KMS-11 (cell line): ENCODE data around the gene MTMR2.
"Not testable (repeated sequence)": the region's sequence is repeated elsewhere in the genome, so short reads cannot be mapped to it uniquely, and the experiment has no call there.

Experiments used
- H2AFZ ChIP-seq: fragments of 200-600 bp; sonication (generic); 2 replicates; pipeline ENCODE4 v1.6.1; 2016; ENCODE audit warnings: antibody characterized with exemption, mixed run types, low read depth
- H3K27ac ChIP-seq: fragments of 200-600 bp; sonication (generic); 2 replicates; pipeline ENCODE4 v1.6.1; 2016; ENCODE audit warnings: mild to moderate bottlenecking, mixed run types
- H3K27me3 ChIP-seq: fragments of 200-600 bp; sonication (generic); 2 replicates; pipeline ENCODE4 v1.6.1; 2017; ENCODE audit warnings: mild to moderate bottlenecking, low read depth, mixed run types, moderate library complexity; ENCODE audit not compliant: insufficient read depth
- H3K36me3 ChIP-seq: fragments of 200-600 bp; sonication (generic); 2 replicates; pipeline ENCODE4 v1.6.1; 2017; ENCODE audit warnings: mild to moderate bottlenecking, mixed run types; ENCODE audit not compliant: insufficient read depth
- H3K4me1 ChIP-seq: fragments of 200-600 bp; sonication (generic); 2 replicates; pipeline ENCODE4 v1.6.1; 2016; ENCODE audit warnings: mild to moderate bottlenecking, low read depth, mixed run types; ENCODE audit not compliant: poor library complexity, severe bottlenecking
- H3K4me2 ChIP-seq: fragments of 200-600 bp; sonication (generic); 2 replicates; pipeline ENCODE4 v1.7.0; 2016; ENCODE audit warnings: mild to moderate bottlenecking, mixed run types
- H3K4me3 ChIP-seq: fragments of 200-600 bp; sonication (generic); IDR thresholded peaks from 2 replicates; pipeline ENCODE4 v1.6.1; 2017; ENCODE audit warnings: low read depth, low read length, mixed read lengths; ENCODE audit not compliant: insufficient read depth
- H3K79me2 ChIP-seq: fragments of 200-600 bp; sonication (generic); 2 replicates; pipeline ENCODE4 v1.6.1; 2016; ENCODE audit warnings: low read depth, mixed run types; ENCODE audit not compliant: insufficient read depth
- H3K9ac ChIP-seq: fragments of 200-600 bp; sonication (generic); 2 replicates; pipeline ENCODE4 v1.6.1; 2016; ENCODE audit warnings: mild to moderate bottlenecking, mixed run types
- H4K20me1 ChIP-seq: fragments of 200-600 bp; sonication (generic); 2 replicates; pipeline ENCODE4 v1.6.1; 2016; ENCODE audit warnings: mild to moderate bottlenecking, mixed run types; ENCODE audit not compliant: insufficient read depth
- CTCF ChIP-seq: fragments of 200-600 bp; sonication (generic); conservative IDR thresholded peaks from 2 replicates; pipeline ENCODE4 v1.6.1; 2017; ENCODE audit warnings: low read depth, mild to moderate bottlenecking, antibody characterized with exemption, low read length, moderate library complexity, mixed read lengths

MTMR2 gene

GRCh38 chr11:95821640-95822039 lies 102.3 kb downstream of the MTMR2 start:
- no peaks in the 10 kb centered on the region for H3K36me3 ChIP-seq
- no peak overlapping the region for H3K4me2 ChIP-seq
- no peaks in the 10 kb centered on the region for H3K4me1 ChIP-seq
- H4K20me1 ChIP-seq, result no peaks in the 10 kb centered on the region
- no peaks in the 10 kb centered on the region for H3K79me2 ChIP-seq
- no peak overlapping the region for H3K9ac ChIP-seq
- H2AFZ ChIP-seq, result no peak overlapping the region
- H3K27me3 ChIP-seq, result no peaks in the 10 kb centered on the region
- H3K27ac ChIP-seq, result no peak overlapping the region
- H3K4me3 ChIP-seq, result no peak overlapping the region
- no peak for TF ChIP-seq CTCF

- Histone ChIP-seq H3K4me2 (no peak overlapping the region), H3K4me1 (no peaks in the 10 kb centered on the region), H3K27ac (no peak overlapping the region), H3K4me3 (no peak overlapping the region), H4K20me1 (no peaks in the 10 kb centered on the region), H3K9ac (no peak overlapping the region), H3K79me2 (no peaks in the 10 kb centered on the region), H2AFZ (no peak overlapping the region), H3K36me3 (no peaks in the 10 kb centered on the region), H3K27me3 (no peaks in the 10 kb centered on the region)
- no peak for TF ChIP-seq CTCF
Observed at GRCh38 chr11:95816037-95816436, 107.9 kb downstream of the MTMR2 start.

DNA sequence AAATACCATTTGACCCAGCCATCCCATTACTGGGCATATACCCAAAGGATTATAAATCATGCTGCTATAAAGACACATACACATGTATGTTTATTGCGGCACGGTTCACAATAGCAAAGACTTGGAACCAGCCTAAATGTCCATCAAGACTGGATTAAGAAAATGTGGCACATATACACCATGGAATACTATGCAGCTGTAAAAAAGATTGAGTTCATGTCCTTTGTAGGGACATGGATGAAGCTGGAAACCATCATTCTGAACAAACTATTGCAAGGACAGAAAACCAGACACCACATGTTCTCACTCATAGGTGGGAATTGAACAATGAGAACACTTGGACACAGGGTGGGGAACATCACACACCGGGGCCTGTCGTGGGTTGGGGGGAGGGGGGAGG lies 112.9 kb downstream of the MTMR2 start:
- H3K4me2 ChIP-seq, H4K20me1 ChIP-seq, H3K79me2 ChIP-seq, H3K4me1 ChIP-seq, H3K36me3 ChIP-seq, H3K4me3 ChIP-seq, H3K27ac ChIP-seq, H3K27me3 ChIP-seq, H2AFZ ChIP-seq, H3K9ac ChIP-seq: not testable (repeated sequence)

DNA sequence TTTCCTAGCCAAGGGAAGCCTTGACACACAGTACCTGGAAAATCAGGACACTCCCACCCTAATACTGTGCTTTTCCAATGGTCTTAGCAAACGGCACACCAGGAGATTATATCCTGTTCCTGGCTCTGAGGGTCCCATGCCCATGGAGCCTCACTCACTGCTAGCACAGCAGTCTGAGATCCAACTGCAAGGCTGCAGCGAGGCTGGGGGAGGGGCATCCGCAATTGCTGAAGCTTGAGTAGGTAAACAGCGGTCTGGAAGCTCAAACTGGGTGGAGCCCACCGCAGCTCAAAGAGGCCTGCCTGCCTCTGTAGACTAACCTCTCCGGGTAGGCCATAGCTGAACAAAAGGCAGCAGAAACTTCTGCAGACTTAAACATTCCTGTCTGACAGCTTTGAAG lies 117.4 kb downstream of the MTMR2 start:
- not testable (repeated sequence) for H3K4me3 ChIP-seq, H3K27ac ChIP-seq, H3K4me1 ChIP-seq, H4K20me1 ChIP-seq, H3K27me3 ChIP-seq, H3K4me2 ChIP-seq, H3K36me3 ChIP-seq, H3K79me2 ChIP-seq, H2AFZ ChIP-seq, H3K9ac ChIP-seq

DNA sequence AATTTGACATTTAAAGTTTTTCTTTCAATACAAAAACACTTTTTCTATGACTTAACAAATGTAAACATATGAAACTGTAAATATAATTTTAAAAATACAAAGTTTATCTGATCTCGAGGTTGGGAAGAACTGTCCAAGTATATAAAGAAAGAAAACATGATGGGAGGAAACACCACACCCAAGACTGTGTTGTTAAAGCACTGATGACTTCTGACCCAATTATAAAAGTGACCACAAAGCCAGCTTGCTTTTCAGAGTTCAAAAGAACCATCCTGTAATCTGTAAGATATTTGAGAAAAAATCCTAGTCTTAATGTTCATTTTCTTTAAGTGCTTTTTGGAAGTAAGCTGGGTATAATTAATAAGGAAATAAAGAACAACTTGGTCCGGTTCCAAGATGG lies 118.0 kb downstream of the MTMR2 start:
- no peaks in the 10 kb centered on the region for H3K4me1 ChIP-seq
- H3K79me2 ChIP-seq, result no peaks in the 10 kb centered on the region
- TF ChIP-seq CTCF, result no peak
- H3K36me3 ChIP-seq, result no peaks in the 10 kb centered on the region
- H2AFZ ChIP-seq, result no peak overlapping the region
- no peaks in the 10 kb centered on the region for H3K27me3 ChIP-seq
- no peak overlapping the region for H3K4me3 ChIP-seq
- H3K9ac ChIP-seq, result no peak overlapping the region
- no peak overlapping the region for H3K27ac ChIP-seq
- no peak overlapping the region for H3K4me2 ChIP-seq
- no peaks in the 10 kb centered on the region for H4K20me1 ChIP-seq

GRCh38 chr11:95803973-95804372 lies 119.9 kb downstream of the MTMR2 start:
- Histone ChIP-seq H3K4me2 (no peak overlapping the region), H2AFZ (no peak overlapping the region), H3K36me3 (no peaks in the 10 kb centered on the region), H3K4me1 (no peaks in the 10 kb centered on the region), H3K27me3 (no peaks in the 10 kb centered on the region), H3K79me2 (no peaks in the 10 kb centered on the region), H3K9ac (no peak overlapping the region), H4K20me1 (no peaks in the 10 kb centered on the region), H3K27ac (no peak overlapping the region), H3K4me3 (no peak overlapping the region)
- TF ChIP-seq CTCF, result no peak
